Measurements from ENCODE around the gene MGAT4A. TPM values are rescaled to one million over a fixed set of nuclear protein-coding genes. Genes with fewer than 3 reads are reported as not detected.

Gene MGAT4A
- total and polyA plus RNA-seq, 2 donors (not counting 1 experiment from before 2014, with no cell fraction given) = 16.5 to 32.7 TPM

DNA sequence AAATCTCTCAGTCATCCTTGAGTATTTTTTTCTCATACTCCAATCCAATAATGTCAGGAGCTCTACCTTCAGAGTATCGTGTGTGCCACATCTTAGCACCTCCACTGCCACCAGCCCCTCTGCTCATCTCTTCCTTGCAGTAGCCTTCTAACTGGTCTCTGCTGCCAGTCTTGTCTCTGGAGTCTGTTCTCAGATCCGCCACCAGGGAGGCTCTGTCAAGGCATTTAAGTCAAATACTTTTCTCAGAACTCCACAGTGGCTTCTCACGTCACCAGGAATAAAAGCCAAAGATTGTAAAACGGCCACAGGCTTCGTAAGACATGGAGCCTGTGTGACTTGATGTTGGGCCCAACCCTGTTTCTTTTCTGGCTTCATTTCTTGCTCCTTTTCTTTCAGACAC, 115.5 kb downstream of the MGAT4A start:
- ATAC-seq (ENCODE audit: low read depth) (no peak), DNase-seq (no peak)
- no peak overlapping the region for H3K4me3 Mint-ChIP-seq
- H3K27ac ChIP-seq (ENCODE audit: low read length in 2 of 2) = no peak overlapping the region
- ChIA-PET POLR2A (no interaction called here), CTCF (no interaction called here)
- no peak overlapping the region for H3K4me2 ChIP-seq (replicated peaks; ENCODE audit: low read depth, low read length, poor library complexity, severe bottlenecking)
- H3K4me1 ChIP-seq (ENCODE audit: control insufficient read depth in 2 of 2, insufficient read depth in 2 of 2, low read length in 2 of 2) = peaks cover 2 to 3% of the 10 kb centered on the region in 2 donors
- H3K36me3 ChIP-seq (replicated peaks in 1 of 2; ENCODE audit: control extremely low read depth in 1 of 2, control insufficient read depth in 1 of 2, extremely low read depth in 1 of 2, insufficient read depth in 2 of 2, low read length in 1 of 2) = peaks cover 2 to 58% of the 10 kb centered on the region in 2 experiments
- TF ChIP-seq EZH2 (IDR thresholded peaks at IDR 0.05; ENCODE audit: borderline replicate concordance, insufficient read depth, low read depth, low read length, poor library complexity, severe bottlenecking) = no peak
- TF ChIP-seq, protein P1, sequence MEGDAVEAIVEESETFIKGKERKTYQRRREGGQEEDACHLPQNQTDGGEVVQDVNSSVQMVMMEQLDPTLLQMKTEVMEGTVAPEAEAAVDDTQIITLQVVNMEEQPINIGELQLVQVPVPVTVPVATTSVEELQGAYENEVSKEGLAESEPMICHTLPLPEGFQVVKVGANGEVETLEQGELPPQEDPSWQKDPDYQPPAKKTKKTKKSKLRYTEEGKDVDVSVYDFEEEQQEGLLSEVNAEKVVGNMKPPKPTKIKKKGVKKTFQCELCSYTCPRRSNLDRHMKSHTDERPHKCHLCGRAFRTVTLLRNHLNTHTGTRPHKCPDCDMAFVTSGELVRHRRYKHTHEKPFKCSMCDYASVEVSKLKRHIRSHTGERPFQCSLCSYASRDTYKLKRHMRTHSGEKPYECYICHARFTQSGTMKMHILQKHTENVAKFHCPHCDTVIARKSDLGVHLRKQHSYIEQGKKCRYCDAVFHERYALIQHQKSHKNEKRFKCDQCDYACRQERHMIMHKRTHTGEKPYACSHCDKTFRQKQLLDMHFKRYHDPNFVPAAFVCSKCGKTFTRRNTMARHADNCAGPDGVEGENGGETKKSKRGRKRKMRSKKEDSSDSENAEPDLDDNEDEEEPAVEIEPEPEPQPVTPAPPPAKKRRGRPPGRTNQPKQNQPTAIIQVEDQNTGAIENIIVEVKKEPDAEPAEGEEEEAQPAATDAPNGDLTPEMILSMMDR (IDR thresholded peaks at IDR 0.05) = no peak
- H3K27me3 ChIP-seq (replicated peaks in 1 of 4; ENCODE audit: control extremely low read depth in 1 of 4, control insufficient read depth in 3 of 4, insufficient read depth in 4 of 4, low read length in 3 of 4) = no peaks in the 10 kb centered on the region
- no peaks in the 10 kb centered on the region for H3K9me3 ChIP-seq (ENCODE audit: control extremely low read depth in 1 of 3, control insufficient read depth in 2 of 3, insufficient read depth in 1 of 3, low read length in 2 of 3)
- no peaks in the 10 kb centered on the region for H3K27me3 Mint-ChIP-seq
- intact Hi-C loops (cut with micrococcal nuclease) = no loop called here
- H3K9me3 Mint-ChIP-seq (ENCODE audit: insufficient read depth) = no peaks in the 10 kb centered on the region
- no peak overlapping the region for H3K9ac ChIP-seq (ENCODE audit: low read length)
- H3K27ac Mint-ChIP-seq = no peak overlapping the region
- H3K4me1 Mint-ChIP-seq = peaks cover 20% of the 10 kb centered on the region
- no peak overlapping the region for H3K4me3 ChIP-seq (ENCODE audit: control extremely low read depth in 1 of 5, extremely low read depth in 1 of 5, insufficient read depth in 1 of 5, low read depth in 2 of 5, low read length in 4 of 5)
- H2AFZ ChIP-seq (ENCODE audit: insufficient read depth, low read depth, low read length, poor library complexity, severe bottlenecking) = no peak overlapping the region
- H4K20me1 ChIP-seq (ENCODE audit: control insufficient read depth, insufficient read depth, low read length, poor library complexity, severe bottlenecking) = no peaks in the 10 kb centered on the region
- WGBS (ENCODE audit: insufficient coverage) = 94% methylated on average over 5 of the region's 5 CpGs
- peaks cover 2% of the 10 kb centered on the region for H3K79me2 ChIP-seq (ENCODE audit: control insufficient read depth, insufficient read depth, low read length)

DNA sequence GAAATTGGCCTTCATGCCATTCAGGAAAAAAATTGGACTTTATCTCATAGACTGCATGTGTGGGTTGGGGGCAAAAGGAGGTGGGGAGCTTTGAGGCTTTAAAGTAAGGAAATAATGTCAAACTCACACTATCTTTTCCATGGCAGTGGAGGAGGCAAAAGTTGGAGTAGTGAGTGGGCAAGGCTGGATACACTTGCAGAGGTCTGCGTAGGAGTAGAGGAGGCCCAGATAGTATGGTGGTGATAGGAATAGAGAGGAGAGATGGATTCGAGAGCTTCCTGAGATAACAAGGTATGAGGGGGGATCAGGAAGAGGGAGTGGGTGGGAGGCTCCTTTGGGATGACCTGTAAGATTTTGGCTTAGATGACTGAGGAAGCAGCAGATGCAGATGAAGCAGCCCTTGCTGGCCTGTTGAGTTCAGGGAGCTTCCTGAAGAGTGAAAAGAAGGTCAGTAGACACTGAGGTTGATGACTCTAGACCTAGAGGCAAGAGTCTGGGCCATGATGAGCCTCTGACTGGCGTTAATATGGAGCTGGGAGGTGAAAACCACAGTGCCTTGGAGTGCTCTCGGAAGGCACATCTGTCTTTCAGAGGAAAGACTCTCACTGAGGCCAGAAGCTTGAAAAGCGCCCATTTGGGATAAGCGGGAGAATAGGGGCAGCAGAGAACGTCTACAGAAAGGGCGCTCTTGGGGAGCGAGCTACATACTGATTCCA, 116.8 kb downstream of the MGAT4A start:
- TF ChIP-seq EZH2 (IDR thresholded peaks at IDR 0.05; ENCODE audit: borderline replicate concordance, insufficient read depth, low read depth, low read length, poor library complexity, severe bottlenecking) = no peak
- H3K9me3 ChIP-seq (ENCODE audit: control extremely low read depth in 1 of 3, control insufficient read depth in 2 of 3, insufficient read depth in 1 of 3, low read length in 2 of 3) = no peaks in the 10 kb centered on the region
- H4K20me1 ChIP-seq (ENCODE audit: control insufficient read depth, insufficient read depth, low read length, poor library complexity, severe bottlenecking) = no peaks in the 10 kb centered on the region
- H3K4me1 Mint-ChIP-seq = peaks cover 33% of the 10 kb centered on the region
- no peak for DNase-seq
- ATAC-seq (ENCODE audit: low read depth) = no peak
- H2AFZ ChIP-seq (ENCODE audit: insufficient read depth, low read depth, low read length, poor library complexity, severe bottlenecking) = no peak overlapping the region
- peaks cover 2 to 60% of the 10 kb centered on the region in 2 experiments for H3K36me3 ChIP-seq (replicated peaks in 1 of 2; ENCODE audit: control extremely low read depth in 1 of 2, control insufficient read depth in 1 of 2, extremely low read depth in 1 of 2, insufficient read depth in 2 of 2, low read length in 1 of 2)
- H3K4me2 ChIP-seq (replicated peaks; ENCODE audit: low read depth, low read length, poor library complexity, severe bottlenecking) = no peak overlapping the region
- H3K27me3 Mint-ChIP-seq = no peaks in the 10 kb centered on the region
- H3K4me3 Mint-ChIP-seq = no peak overlapping the region
- no peak overlapping the region for H3K27ac ChIP-seq (ENCODE audit: low read length in 2 of 2)
- no peaks in the 10 kb centered on the region for H3K27me3 ChIP-seq (replicated peaks in 1 of 4; ENCODE audit: control extremely low read depth in 1 of 4, control insufficient read depth in 3 of 4, insufficient read depth in 4 of 4, low read length in 3 of 4)
- H3K9ac ChIP-seq (ENCODE audit: low read length) = no peak overlapping the region
- H3K9me3 Mint-ChIP-seq (ENCODE audit: insufficient read depth) = no peaks in the 10 kb centered on the region
- POLR2A ChIA-PET = no interaction called here
- H3K79me2 ChIP-seq (ENCODE audit: control insufficient read depth, insufficient read depth, low read length) = peaks cover 13% of the 10 kb centered on the region
- CTCF ChIA-PET = no interaction called here
- 100% methylated on average over 9 of the region's 9 CpGs for whole genome bisulfite sequencing (ENCODE audit: insufficient coverage)
- peaks cover 15 to 16% of the 10 kb centered on the region in 2 donors for H3K4me1 ChIP-seq (ENCODE audit: control insufficient read depth in 2 of 2, insufficient read depth in 2 of 2, low read length in 2 of 2)
- no peak overlapping the region for H3K27ac Mint-ChIP-seq
- H3K4me3 ChIP-seq (ENCODE audit: control extremely low read depth in 1 of 5, extremely low read depth in 1 of 5, insufficient read depth in 1 of 5, low read depth in 2 of 5, low read length in 4 of 5) = no peak overlapping the region
- intact Hi-C loops (cut with micrococcal nuclease) = no loop called here
